GM19372 (cell line): ENCODE results near the gene RELA.

ENCODE experiments used
- ATAC-seq: cut with Tn5 transposase; IDR thresholded peaks from one replicate; pipeline ENCODE4 v1.9.1; 2021; ENCODE audit warnings: mild to moderate bottlenecking, low read depth, moderate library complexity; ENCODE audit not compliant: unreplicated experiment

Gene RELA

DNA sequence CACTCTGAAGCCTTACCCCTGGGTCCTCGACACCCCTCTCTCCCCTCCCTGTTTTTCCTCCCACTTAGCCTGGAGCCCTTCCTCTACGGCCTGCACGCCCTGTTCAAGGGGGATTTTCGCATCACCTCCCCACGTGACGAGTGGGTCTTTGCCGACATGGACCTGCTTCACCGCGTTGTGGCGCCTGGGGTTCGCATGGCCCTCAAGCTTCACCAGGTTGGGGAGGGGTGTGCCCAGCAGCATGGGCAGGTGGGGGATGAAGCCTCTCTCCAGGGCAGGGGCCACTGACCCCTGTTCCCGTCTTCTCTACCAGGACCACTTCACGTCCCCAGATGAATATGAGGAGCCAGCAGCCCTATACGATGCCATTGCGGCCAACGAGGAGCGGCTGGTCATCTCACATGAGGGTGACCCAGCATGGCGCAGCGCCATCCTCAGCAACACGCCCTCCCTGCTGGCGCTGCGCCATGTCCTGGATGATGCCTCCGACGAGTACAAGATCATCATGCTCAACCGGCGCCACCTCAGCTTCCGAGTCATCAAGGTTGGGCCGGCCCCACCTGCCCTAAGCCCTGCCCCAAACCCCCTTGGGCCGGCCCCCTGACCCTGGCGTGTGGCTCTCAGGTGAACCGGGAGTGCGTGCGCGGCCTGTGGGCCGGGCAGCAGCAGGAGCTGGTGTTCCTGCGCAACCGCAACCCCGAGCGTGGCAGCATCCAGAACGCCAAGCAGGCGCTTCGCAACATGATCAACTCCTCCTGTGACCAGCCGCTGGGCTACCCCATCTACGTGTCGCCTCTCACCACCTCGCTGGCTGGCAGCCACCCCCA, 27.6 kb downstream of the RELA start:
- ATAC-seq = no peak

DNA sequence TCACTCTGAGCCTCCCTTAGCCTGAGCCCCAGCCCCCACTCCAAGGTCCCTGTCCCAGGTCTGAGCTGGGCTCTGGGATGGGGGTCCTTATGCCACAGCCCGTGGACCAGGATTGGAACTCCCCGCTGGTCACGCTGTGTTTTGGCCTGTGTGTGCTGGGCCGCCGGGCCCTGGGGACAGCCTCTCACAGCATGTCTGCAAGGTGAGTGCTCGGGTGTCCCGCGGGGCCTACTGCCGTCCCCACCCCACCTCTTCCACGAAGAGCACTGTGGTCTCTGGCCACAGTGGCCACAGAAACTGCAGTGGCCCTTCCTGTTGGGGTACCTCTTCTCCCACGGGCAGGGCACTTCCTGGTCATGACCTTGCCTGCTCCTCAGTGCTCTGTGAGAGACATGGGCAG, 28.3 kb downstream of the RELA start:
- ATAC-seq = no peak

DNA sequence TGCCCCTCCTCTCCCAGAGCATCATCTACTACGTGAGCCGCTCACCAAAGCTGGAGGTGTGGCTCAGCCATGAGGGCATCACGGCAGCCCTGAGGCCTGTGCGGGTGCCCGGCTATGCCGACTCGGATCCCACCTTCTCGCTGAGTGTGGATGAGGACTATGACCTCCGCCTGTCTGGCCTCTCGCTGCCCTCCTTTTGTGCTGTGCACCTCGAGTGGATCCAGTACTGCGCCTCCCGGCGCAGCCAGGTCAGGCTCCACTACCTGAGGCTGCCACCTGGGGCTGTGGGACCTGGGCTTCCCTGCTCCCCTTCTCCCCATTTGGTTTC, 28.6 kb downstream of the RELA start:
- ATAC-seq = no peak

DNA sequence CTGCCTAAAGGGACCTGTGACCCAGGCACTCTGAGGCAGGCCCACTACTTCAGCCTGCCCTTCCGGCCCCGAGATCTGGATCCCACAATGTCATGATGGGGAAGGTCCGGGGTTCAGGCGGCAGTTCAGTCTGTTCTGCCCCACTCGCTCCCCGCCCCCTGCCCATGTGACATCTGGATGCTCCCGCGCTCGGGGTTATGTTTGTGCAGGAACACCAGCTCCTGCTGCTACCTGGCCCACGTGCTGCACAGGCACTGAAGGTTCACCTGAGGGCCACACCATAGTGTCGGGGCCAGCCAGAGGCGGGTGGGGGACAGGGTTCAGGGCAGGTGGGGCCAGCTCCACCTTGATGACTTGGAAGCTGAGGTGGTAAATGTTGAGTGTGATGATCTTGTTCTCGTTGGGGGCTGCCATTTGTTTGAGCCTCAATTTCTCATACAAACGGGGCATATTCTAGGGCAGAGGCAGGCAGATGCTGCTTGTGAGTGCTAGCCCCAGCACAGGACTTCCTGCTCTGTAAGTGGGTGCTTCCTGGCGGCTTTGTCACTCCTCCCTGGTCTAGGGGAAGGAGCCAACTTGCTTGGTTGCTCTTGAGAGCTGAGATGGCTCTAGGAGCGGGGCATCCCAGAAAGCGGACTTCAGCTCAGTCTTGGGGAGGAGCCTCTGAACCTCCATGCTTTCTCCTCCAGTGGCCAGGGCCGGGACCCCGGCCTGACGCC, 29.2 kb downstream of the RELA start:
- ATAC-seq = no peak

DNA sequence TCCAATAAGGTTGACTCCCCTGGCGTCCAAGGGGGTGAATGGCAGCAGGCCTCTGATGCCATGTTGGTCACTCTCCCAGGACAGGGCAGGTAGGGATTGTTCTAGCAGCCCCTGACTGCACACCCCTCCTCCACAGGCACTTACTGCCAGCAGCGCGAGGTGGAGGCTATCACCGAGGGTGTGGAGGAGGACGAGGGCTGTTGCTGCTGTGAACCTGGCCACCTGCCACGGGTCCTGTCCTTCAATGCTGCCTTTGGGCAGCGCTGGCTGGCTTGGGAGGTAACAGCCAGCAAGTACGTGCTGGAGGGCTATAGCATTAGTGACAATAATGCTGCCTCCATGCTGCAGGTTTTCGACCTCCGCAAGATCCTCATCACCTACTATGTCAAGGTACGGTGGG, 32.5 kb downstream of the RELA start:
- ATAC-seq = no peak

DNA sequence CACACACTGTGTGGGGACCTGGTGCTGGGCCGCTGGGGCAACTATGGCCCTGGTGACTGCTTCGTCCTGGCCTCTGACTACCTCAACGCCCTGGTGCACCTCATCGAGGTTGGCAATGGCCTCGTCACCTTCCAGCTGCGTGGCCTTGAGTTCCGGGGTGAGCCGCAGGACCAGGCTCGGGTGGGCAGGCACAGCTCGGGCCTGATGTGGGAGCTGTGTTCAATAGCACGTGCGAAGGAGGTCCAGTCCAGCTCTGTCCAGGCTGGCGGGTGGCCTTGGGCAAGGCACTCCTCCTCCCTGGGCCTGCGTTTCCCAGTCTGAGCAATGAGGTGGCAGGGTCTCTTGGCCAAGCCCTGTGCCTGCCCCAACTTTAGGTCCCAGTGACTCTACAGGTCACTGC, 33.1 kb downstream of the RELA start:
- ATAC-seq = no peak

DNA sequence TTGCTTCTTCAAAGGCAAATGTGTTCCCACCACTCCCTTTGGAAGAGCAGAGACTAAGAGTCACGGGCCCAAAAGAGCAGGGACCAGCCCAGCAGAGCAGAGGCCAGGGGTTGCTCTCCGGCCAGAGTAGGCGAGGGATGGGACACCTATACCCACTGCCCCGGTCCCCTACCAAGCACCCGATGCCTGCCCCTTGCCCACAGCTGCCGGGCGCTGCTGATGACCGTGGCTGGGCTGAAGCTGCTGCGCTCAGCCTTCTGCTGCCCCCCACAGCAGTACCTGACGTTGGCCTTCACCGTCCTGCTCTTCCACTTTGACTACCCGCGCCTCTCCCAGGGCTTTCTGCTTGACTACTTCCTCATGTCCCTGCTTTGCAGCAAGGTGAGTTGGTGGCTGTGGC, 35.5 kb downstream of the RELA start:
- ATAC-seq = no peak

DNA sequence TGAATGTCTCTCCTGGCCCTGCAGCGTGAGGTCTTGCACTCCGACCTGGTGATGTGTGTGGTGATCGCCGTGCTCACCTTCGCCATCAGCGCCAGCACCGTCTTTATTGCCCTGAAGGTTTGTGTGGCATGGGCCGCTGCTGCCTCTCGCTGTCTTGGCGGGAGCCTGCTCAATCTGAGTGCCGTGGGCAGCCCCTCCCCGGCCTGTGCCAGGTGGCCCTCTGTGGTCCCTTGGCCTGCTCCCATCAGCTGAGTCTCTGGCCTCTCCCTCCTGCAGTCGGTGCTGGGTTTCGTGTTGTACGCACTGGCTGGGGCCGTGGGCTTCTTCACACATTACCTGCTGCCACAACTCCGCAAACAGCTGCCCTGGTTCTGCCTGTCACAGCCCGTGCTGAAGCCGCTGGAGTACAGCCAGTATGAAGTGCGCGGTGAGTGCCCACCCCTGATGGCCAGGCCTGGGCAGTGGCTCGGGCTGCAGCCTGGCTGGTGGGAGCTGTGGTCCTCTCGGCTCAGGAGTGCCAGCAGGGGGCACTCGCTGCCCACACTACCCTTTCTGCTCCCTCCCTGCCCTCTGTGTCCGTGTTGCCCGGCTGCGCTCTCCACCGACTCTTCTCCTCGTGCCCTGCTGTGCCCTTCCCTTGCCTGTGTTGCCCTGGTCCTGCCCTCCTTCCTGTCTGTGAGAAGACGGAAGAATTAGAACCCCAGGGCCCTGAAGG, 36.9 kb downstream of the RELA start:
- ATAC-seq = no peak

DNA sequence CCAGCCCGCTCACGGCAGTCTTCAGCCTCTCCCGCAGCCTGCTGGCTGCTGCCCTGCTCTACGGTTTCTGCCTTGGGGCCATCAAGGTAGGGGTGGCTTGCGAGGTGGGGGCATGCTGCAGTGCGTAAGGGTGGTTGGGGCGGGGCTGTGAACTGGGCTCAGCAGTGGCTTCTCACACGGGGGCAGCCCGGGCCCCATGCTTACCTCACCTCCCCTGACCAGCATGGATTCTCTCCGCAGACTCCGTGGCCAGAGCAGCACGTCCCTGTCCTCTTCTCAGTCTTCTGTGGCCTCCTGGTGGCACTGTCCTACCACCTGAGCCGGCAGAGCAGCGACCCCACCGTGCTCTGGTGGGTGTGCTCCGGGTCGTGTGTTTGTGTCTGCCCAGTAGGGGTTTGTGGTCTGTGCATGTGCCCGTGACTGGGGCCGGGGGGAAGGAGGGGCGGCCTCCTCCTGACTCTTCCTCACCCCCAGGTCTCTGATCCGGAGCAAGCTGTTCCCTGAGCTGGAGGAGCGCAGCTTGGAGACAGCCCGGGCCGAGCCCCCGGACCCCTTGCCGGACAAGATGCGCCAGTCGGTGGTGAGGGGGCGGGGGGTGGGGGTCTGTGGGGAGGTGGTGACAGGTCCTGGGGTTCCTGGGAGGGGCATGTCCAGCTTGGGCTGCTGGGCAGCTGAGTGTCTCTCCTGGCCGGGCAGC, 37.6 kb downstream of the RELA start:
- ATAC-seq = no peak

DNA sequence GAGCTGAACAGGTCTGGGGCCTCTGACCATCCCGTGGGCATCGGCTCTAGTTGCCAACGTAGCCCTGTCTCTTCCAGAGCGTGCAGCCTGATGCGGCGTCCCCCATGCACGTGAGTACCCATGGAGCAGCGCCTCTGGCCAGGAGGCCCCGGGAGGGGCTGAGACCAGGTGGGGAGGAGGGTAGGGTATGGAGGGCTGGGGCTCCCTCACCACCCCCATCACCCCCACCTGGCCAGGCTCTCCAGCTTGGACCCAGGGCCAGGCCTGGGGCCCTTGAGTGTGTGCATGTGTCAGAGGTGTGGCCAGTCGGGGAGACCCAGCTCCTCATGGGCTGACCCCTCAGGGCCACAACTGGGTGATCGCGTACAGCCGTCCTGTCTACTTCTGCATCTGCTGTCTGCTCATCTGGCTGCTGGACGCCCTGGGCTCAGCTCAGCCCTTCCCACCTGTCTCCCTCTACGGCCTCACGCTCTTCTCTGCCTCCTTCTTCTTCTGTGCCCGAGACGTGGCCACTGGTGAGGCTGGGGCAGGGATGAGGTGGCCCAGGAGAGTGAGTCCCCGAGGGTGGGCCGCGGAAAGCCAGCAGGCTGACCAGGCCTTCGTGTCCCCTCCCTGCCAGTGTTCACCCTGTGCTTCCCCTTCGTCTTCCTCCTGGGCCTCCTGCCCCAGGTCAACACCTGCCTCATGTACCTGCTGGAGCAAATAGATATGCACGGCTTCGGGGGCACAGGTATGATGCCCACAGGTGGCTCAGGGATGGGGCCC, 38.7 kb downstream of the RELA start:
- no peak for ATAC-seq

DNA sequence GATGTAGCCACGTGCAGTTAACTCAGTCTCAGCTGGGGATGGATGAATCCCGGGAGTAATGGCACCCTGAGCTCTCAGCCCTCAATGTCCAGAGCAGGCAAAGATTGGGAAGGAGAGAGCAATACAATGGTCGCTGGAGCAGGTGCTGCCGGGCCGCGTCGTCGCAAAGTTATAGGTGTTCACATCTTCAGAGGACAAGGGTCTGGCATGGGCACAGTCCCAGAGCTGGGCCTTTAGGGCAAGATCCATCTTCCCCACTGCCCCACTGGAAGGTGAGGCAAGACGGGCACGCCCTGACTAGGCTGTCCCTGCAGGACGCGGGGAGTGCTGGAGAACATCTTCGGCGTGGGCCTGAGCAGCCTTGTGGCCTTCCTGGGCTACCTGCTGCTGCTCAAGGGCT, 39.5 kb downstream of the RELA start:
- ATAC-seq = no peak

DNA sequence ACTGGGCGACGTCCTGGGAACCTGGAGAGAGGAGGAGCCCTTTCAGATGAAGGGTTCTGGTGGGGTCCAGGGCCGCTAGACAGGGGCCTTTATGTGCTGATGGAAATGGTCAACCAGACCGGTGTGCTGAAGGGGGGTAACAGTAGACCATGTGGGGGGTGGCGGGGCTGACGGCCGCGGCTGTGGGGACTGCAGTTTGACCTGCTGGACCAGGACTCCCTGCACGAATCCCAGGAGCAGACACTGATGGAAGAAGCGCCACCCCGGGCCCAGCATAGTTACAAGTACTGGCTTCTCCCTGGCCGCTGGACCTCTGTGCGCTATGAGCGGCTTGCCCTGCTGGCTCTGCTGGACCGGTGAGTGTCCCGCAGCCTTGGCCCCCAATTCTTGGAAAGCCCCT, 40.7 kb downstream of the RELA start:
- ATAC-seq = no peak

DNA sequence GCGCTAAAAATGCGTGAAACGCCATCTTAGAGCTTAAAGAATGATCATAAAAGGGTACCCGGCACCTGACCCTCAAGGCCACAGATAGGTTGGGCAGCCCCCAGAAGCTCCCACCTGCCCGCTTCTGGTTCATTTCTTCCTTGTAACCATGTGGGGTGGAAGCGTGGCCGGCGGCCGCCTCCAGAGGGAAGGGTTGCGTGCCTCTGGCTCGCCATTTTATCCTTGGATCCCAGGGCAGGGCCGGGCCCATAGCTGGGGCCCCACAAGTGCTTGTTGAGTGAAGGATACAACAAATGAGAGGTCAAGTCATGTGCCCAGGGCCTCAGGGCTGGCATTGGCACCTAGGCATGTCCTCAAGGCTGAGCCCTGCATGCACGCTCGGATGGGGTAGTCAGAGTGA, 41.3 kb downstream of the RELA start:
- ATAC-seq = no peak

DNA sequence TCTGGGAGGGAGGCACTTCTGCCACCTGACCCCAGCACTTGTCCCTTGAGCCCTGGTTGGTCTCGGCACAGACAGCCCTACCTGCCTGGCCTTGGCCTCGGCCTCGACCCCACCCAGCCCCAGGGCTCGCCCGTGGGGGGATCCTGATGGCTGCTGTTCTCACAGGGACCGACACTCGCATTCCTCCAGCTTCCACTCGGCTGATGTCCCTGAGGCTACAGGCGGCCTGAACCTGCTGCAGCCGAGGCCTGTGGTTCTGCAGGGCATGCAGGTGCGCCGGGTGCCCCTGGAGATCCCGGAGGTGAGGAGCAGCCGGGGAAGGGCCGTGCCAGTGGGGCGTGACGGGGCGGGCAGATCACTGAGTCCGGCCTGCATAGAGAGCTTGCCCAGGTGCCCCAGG, 42.0 kb downstream of the RELA start:
- no peak for ATAC-seq

DNA sequence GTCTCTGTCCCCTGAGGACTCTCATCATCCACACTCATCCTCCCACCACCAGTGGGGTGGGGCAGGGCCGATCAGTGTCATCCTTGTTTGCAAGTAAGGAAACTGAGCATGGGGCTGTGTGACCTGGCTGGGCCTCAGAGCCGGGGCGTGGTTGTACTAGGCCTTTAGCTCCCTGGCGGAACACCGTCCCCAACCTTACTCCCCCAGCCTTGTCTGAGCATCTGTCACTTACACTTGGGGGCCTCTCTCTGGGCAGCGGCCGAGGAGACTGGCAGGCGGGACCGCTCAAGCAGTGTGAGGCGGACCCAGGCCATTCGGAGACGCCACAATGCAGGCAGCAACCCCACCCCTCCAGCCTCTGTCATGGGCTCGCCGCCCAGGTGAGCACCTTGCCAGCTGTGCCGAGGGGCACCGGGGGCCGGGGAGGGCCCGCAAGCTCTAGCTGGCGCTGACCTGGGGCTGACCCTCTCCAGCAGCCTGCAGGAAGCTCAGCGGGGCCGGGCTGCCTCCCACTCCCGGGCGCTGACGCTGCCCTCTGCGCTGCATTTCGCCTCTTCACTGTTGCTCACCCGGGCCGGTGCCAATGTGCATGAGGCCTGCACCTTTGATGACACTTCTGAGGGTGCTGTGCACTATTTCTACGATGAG, 43.3 kb downstream of the RELA start:
- no peak for ATAC-seq

DNA sequence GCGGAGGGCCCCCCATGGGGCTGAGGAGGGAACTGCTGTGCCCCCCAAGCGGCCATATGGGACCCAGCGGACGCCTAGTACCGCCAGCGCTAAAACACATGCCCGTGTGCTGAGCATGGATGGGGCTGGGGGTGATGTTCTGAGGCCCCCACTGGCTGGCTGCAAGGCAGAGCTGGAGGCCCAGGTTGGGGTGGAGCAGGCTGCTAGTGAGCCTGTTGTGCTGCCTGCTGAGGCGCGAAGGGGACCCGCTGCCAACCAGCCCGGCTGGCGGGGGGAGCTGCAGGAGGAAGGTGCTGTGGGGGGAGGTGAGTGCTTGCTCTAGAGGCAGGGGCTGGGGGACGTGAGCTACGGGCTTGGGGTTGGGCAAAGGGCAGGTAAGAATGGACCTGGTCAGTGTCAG, 44.0 kb downstream of the RELA start:
- no peak for ATAC-seq

DNA sequence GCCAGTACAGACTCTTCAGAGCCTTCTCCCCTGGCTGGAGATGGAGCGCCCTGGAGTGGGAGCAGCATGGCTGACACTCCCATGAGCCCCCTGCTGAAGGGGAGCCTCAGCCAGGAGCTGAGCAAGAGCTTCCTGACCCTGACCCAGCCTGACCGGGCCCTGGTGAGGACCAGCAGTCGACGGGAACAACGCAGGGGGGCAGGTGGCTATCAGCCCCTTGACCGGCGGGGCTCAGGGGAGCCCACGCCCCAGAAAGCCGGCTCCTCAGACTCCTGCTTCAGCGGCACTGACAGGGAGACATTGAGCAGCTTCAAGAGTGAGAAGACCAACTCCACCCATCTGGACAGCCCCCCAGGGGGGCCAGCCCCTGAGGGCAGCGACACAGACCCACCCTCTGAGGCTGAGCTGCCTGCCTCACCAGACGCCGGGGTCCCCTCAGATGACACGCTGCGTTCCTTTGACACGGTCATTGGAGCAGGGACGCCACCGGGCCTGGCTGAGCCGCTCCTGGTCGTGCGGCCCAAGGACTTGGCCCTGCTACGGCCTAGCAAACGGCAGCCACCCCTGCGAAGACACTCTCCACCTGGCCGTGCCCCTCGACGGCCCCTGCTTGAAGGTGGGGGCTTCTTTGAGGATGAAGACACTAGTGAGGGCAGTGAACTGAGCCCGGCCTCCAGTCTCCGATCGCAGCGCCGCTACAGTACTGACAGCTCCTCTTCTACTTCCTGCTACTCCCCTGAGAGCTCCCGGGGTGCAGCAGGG, 44.5 kb downstream of the RELA start:
- ATAC-seq = no peak

DNA sequence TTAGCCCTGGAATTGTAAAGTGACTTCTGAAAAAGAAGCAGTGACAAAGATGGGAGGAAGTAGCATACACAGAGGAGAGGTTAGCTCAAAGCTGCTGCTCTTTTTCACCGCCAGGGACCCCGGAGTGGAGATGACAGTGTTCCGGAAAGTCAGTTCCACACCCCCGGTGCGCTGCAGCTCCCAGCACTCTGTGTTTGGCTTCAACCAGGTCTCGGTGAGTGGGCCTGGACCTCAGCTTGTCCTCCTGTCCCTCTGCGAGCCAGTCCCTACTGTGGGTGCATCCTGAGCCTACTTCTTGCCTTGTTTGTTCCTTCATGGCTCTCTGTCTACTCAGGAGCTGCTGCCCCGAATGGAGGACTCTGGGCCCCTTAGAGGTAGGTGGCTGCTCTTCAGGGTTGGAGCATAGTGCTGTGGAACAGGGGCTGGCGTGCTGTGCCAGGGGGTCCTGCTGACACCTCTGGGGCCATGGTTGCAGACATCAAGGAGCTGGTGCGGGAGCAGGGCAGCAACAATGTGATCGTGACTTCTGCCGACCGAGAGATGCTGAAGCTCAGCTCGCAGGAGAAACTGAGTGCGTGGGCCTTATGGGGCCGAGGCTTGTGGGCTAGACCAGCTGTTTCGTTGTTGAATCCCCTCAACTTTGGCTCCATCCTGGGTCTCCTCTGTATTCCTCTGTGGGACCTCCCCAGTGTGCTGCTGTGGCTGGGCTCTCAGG, 45.4 kb downstream of the RELA start:
- no peak for ATAC-seq
